Renal cortex interstitium (tissue), 11 donors: ENCODE measurements around the gene MLH1. TPM values are rescaled to one million over a fixed set of nuclear protein-coding genes. Genes with fewer than 3 reads are reported as not detected.
A peak's percentile ranks its signal among the peaks of the same experiment; 100 is the strongest.

ENCODE experiments used
- DNase-seq, 11 donors: peaks; one replicate each; pipeline ENCODE4 v3.0.0-alpha.2; 2013; ENCODE audit warnings: low read depth in 9 of 11, low spot score in 4 of 11; ENCODE audit errors: extremely low read depth in 1 of 11
- polyA plus RNA-seq, 3 donors: library from polyadenylated mRNA; unstranded; fragments of 120-200 nt; gene quantifications; one replicate each; pipeline ENCODE4 v1.2.1, GENCODE V29; 2013; ENCODE audit not compliant: insufficient read length in 3 of 3

The MLH1 gene
- polyA plus RNA-seq, 3 donors: 50.2 to 54.6 (median 50.9) TPM

- DNase-seq: no peak
These were observed 28.5 kb upstream of the MLH1 start for GRCh38 chr3:36964817-36965216.

- DNase-seq: no peak
These were observed 27.9 kb upstream of the MLH1 start for GRCh38 chr3:36965440-36965839.

GRCh38 chr3:36969085-36969484 lies 24.2 kb upstream of the MLH1 start:
- no peak for DNase-seq

GRCh38 chr3:36969540-36970432 lies 23.5 kb upstream of the MLH1 start:
- peak in 1 of 11 donors; percentile 40 for DNase-seq

- no peak for DNase-seq
These were observed 21.2 kb upstream of the MLH1 start for GRCh38 chr3:36972163-36972562.

DNA sequence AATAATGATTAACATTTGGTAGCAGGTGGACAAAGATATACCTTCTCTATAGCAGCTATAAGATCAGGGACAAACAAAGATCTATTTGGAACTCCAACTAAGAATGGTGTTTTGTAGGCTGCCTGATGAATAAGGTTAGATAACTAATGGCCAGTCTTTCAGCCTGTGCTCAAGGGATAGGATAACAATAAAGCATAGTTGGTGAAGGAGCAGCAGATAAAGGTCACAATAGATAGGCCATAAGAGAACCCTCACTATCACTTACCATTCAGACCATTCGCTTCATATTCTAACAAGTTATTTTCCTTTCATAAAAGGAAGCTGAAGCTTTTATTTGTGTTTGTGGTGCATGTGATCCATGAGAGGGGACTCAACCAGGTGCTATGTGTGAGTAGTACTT lies 20.2 kb upstream of the MLH1 start:
- DNase-seq: no peak

GRCh38 chr3:36981006-36981405 lies 12.3 kb upstream of the MLH1 start:
- no peak for DNase-seq

DNA sequence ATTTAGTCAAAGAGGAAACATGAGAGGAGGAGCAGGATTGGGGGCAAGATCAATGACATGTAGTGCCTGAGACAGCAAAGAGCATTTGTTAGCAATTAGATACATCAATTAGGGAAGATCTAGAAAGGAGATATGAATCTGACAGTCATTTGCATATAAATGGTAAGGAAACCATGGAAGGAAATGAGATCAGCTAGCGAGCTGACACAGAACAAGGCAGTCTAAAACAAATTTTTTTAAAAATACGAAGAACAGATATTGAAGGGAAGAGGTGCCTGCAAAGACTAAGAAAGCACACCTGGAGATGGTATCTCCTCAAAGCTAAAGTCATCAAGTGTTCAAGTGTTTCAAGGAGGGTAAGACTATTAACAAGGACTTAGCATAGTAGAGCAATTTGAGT lies 5.0 kb upstream of the MLH1 start:
- DNase-seq: no peak

DNA sequence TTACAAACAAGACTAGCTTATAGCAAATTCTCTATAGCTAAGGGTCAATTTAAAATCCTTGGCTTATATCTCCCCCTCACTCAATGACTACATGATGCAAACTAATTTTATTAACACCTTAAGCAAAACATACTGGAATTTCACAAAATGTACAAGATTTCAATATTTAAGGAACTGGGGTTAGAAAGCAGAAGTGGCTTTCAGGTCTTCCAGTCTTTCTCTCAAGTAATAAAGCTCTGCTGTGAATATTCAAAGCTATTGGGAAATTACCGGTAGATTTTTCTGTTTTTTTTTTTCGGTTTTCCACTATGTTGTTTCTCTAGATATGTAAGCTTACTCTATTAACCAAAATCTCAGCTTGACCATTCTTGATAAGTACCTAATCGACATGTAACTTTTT lies 4.3 kb upstream of the MLH1 start:
- DNase-seq: no peak

DNA sequence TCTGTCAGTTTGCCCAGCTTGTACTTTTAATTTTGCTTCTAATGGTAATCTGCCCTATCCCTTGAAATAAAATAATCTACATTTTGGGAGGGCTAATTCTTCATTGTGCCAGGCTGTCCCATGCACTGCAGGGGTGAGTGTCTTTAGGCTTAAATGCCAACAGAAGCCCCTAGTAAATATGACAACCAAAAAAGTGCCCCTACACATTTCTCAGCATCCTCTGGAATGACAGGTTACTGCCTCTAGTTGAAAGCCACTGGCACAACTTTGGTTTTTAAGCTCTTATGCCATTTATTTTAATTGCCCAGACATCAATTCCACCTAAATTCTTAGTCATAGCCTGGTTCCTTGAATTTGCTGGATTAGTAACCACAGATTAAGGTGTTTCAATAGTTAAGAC lies 3.8 kb upstream of the MLH1 start:
- no peak for DNase-seq

DNA sequence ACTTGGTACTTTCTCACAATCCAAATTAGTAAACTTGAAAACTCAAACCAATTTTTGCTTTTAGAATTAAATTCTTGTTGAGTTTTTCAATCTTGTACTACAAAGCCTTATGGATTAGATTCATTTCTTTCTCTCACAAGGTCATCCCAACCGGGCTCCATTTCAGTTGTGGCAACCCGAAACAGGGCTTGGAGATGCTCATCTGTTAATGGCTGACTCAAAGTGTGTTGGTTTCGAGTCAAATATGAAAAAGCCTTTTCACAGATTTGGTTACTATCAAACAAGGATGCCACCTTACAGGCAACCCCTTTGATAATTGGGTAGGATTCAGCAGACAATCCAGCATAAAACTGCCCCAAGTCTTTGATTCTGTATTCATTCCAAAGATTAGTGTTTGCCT lies 2.2 kb upstream of the MLH1 start:
- DNase-seq: no peak

- DNase-seq: peak in 6 of 11 donors; percentile 24 to 75 (median 32)
These were observed 1.2 kb upstream of the MLH1 start for GRCh38 chr3:36991923-36992805.

- peak in 1 of 11 donors; percentile 100 for DNase-seq
These were observed 452 bp upstream of the MLH1 start, which contains the start of gene EPM2AIP1 for GRCh38 chr3:36992806-36993325. Gene EPM2AIP1, minus strand, starts transcription at chr3:36993131. Its CDS starts 54 bp downstream, at chr3:36993077.

GRCh38 chr3:37014620-37015019 lies 21.3 kb downstream of the MLH1 start:
- DNase-seq: no peak

DNA sequence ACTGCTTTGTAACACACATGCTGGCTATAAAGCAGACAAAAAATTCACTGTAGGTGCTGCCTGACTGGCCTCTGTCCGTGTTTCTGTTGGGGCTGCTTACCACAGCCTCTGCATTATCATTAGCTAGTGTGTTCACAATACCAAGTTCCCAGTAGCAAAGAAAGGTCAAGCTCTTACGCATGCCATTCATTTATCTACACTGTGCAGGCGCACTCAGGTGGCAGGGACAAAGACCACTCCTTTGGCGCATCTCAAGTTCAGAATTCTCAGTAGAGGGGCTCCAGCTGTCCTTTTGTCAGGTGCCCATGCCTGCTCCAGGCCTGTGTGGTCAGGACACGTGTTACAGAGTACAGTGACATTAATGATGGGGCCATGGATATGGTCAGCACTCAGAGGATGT lies 22.3 kb downstream of the MLH1 start:
- DNase-seq: no peak

DNA sequence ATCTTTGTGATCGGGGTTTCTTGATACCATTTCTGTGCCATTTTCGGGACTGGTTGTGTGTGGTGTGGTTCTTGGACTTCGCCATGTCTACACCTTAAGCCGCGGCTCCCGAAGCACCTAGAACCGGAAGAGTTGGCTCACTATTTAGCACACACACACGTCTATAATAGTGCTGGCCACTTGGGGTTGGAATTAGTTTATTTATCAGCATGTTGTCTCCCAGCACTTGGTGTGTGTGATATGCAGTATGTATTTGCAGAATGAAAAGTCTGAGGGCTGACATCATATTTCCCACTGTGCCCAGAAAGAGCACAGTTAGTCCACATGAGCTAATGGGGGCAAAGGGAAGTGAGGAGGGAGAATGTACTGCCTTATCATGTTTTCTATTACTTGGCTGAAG lies 23.6 kb downstream of the MLH1 start:
- no peak for DNase-seq

- no peak for DNase-seq
These were observed 24.4 kb downstream of the MLH1 start for GRCh38 chr3:37017683-37018082.

- no peak for DNase-seq
These were observed 30.8 kb downstream of the MLH1 start for GRCh38 chr3:37024092-37024491.

DNA sequence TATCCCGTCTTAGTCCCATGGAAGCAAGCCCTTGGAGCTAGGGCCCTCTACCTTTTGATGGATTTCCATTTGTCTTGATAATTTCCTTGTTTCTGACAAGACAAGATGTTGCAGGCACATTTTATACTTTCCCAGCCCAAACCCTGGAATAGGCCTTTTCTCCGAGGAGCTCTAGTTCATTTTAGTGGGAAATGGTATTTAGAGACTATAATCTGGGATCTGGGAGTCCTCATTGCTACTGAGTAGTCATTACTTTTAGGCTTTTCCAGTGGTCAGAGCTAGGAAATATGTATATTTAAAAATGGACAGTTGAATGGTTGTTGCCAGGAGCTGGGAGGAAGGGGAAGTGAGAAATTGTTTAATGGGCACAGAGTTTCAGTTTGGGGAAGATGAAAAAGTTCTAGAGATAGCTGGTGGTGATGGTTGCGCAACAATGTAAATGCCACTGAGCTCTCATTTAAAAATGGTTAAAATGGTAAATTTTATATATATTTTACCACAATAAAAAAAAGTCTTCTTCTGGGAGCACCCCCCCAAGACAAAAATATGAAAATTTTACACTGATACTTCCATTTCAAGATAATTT lies 31.6 kb downstream of the MLH1 start:
- DNase-seq: no peak
